Measurements from ENCODE around the gene RNF213.
A peak's percentile ranks its signal among the peaks of the same experiment; 100 is the strongest.

RNF213 gene

DNA sequence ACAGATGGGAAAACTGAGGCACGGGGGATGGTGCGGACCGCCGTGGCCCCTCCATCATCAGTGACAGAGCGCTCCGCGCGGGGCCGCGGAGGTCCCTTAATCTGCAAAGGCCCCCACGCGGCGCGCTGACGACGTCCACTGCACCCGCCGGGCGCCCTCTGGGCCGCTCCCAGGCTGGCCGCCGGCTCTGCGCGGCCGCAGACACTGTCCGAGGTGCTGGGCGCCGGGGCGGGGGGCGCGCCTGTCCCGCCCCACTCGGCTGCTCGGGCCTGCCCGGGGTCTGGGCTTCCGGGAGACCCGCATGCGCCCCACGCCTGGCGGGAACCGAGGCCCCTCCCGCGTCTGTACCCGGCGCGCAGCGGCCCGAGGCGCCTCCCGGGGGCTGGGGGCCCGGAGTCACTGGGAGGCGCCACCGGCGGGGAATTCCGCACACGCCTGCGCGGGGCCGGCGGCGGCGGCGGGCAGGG is 550 bp upstream of the RNF213 start:
- TF ChIP-seq, protein P1, sequence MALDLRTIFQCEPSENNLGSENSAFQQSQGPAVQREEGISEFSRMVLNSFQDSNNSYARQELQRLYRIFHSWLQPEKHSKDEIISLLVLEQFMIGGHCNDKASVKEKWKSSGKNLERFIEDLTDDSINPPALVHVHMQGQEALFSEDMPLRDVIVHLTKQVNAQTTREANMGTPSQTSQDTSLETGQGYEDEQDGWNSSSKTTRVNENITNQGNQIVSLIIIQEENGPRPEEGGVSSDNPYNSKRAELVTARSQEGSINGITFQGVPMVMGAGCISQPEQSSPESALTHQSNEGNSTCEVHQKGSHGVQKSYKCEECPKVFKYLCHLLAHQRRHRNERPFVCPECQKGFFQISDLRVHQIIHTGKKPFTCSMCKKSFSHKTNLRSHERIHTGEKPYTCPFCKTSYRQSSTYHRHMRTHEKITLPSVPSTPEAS (tag by site-specific recombination; IDR thresholded peaks at IDR 0.05): no peak
- TF ChIP-seq ZNF133 (tag by site-specific recombination; IDR thresholded peaks at IDR 0.05): no peak
- TF ChIP-seq SALL2 (tag by site-specific recombination; IDR thresholded peaks at IDR 0.05; ENCODE audit: borderline replicate concordance): no peak
- TF ChIP-seq GLIS2 (tag by site-specific recombination; IDR thresholded peaks at IDR 0.05): peak; percentile 53; the same call in 1 of the 2 replicates
- no peak for TF ChIP-seq ZNF23 (tag by site-specific recombination; IDR thresholded peaks at IDR 0.05; ENCODE audit: borderline replicate concordance)
- TF ChIP-seq KLF10 (tag by site-specific recombination; IDR thresholded peaks at IDR 0.05): peak; percentile 56; the same call in 1 of the 2 replicates
- TF ChIP-seq YY2 (tag by site-specific recombination; IDR thresholded peaks at IDR 0.05): no peak
- TF ChIP-seq, protein P2, sequence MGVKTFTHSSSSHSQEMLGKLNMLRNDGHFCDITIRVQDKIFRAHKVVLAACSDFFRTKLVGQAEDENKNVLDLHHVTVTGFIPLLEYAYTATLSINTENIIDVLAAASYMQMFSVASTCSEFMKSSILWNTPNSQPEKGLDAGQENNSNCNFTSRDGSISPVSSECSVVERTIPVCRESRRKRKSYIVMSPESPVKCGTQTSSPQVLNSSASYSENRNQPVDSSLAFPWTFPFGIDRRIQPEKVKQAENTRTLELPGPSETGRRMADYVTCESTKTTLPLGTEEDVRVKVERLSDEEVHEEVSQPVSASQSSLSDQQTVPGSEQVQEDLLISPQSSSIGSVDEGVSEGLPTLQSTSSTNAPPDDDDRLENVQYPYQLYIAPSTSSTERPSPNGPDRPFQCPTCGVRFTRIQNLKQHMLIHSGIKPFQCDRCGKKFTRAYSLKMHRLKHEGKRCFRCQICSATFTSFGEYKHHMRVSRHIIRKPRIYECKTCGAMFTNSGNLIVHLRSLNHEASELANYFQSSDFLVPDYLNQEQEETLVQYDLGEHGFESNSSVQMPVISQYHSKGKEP (tag by site-specific recombination; IDR thresholded peaks at IDR 0.05): 0 out of 2 replicates have a peak, but pooled peaks have one; percentile 23
- no peak for TF ChIP-seq KLF8 (tag by site-specific recombination; IDR thresholded peaks at IDR 0.05)
- TF ChIP-seq ZNF677 (tag by site-specific recombination; IDR thresholded peaks at IDR 0.05): peak; percentile 58; the same call in 1 of the 2 replicates
- TF ChIP-seq ZNF350 (tag by site-specific recombination; IDR thresholded peaks at IDR 0.05): no peak
- TF ChIP-seq, protein P3, sequence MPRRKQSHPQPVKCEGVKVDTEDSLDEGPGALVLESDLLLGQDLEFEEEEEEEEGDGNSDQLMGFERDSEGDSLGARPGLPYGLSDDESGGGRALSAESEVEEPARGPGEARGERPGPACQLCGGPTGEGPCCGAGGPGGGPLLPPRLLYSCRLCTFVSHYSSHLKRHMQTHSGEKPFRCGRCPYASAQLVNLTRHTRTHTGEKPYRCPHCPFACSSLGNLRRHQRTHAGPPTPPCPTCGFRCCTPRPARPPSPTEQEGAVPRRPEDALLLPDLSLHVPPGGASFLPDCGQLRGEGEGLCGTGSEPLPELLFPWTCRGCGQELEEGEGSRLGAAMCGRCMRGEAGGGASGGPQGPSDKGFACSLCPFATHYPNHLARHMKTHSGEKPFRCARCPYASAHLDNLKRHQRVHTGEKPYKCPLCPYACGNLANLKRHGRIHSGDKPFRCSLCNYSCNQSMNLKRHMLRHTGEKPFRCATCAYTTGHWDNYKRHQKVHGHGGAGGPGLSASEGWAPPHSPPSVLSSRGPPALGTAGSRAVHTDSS (tag by site-specific recombination; IDR thresholded peaks at IDR 0.05): peak; percentile 10; the same call in 1 of the 2 replicates
- TF ChIP-seq, protein P4, sequence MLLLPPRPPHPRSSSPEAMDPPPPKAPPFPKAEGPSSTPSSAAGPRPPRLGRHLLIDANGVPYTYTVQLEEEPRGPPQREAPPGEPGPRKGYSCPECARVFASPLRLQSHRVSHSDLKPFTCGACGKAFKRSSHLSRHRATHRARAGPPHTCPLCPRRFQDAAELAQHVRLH (tag by site-specific recombination; IDR thresholded peaks at IDR 0.05): no peak
- TF ChIP-seq, protein P5, sequence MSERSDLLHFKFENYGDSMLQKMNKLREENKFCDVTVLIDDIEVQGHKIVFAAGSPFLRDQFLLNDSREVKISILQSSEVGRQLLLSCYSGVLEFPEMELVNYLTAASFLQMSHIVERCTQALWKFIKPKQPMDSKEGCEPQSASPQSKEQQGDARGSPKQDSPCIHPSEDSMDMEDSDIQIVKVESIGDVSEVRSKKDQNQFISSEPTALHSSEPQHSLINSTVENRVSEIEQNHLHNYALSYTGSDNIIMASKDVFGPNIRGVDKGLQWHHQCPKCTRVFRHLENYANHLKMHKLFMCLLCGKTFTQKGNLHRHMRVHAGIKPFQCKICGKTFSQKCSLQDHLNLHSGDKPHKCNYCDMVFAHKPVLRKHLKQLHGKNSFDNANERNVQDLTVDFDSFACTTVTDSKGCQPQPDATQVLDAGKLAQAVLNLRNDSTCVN (tag by site-specific recombination; optimal IDR thresholded peaks at IDR 0.05): peak; percentile 47
- peak; percentile 42; the same call in 1 of the 2 replicates for TF ChIP-seq IKZF3 (tag by site-specific recombination; IDR thresholded peaks at IDR 0.05)
- no peak for TF ChIP-seq ZBTB21 (tag by site-specific recombination; IDR thresholded peaks at IDR 0.05)
- TF ChIP-seq, protein P6, sequence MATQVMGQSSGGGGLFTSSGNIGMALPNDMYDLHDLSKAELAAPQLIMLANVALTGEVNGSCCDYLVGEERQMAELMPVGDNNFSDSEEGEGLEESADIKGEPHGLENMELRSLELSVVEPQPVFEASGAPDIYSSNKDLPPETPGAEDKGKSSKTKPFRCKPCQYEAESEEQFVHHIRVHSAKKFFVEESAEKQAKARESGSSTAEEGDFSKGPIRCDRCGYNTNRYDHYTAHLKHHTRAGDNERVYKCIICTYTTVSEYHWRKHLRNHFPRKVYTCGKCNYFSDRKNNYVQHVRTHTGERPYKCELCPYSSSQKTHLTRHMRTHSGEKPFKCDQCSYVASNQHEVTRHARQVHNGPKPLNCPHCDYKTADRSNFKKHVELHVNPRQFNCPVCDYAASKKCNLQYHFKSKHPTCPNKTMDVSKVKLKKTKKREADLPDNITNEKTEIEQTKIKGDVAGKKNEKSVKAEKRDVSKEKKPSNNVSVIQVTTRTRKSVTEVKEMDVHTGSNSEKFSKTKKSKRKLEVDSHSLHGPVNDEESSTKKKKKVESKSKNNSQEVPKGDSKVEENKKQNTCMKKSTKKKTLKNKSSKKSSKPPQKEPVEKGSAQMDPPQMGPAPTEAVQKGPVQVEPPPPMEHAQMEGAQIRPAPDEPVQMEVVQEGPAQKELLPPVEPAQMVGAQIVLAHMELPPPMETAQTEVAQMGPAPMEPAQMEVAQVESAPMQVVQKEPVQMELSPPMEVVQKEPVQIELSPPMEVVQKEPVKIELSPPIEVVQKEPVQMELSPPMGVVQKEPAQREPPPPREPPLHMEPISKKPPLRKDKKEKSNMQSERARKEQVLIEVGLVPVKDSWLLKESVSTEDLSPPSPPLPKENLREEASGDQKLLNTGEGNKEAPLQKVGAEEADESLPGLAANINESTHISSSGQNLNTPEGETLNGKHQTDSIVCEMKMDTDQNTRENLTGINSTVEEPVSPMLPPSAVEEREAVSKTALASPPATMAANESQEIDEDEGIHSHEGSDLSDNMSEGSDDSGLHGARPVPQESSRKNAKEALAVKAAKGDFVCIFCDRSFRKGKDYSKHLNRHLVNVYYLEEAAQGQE (tag by site-specific recombination; IDR thresholded peaks at IDR 0.05): peak; percentile 77
- no peak for TF ChIP-seq ZNF302 (tag by site-specific recombination; IDR thresholded peaks at IDR 0.05; ENCODE audit: low read depth)
- peak; percentile 55; the same call in 1 of the 2 replicates for TF ChIP-seq ZNF660 (tag by site-specific recombination; IDR thresholded peaks at IDR 0.05)
- TF ChIP-seq ZSCAN30 (tag by site-specific recombination; IDR thresholded peaks at IDR 0.05): peak; percentile 76
- peak; percentile 54 for TF ChIP-seq GLIS1 (tag by site-specific recombination; IDR thresholded peaks at IDR 0.05)
- peak; percentile 83; the same call in 1 of the 2 replicates for TF ChIP-seq ZNF561 (tag by site-specific recombination; IDR thresholded peaks at IDR 0.05; ENCODE audit: borderline replicate concordance)
- no peak for TF ChIP-seq ZNF184 (tag by site-specific recombination; IDR thresholded peaks at IDR 0.05)
- TF ChIP-seq, protein P7, sequence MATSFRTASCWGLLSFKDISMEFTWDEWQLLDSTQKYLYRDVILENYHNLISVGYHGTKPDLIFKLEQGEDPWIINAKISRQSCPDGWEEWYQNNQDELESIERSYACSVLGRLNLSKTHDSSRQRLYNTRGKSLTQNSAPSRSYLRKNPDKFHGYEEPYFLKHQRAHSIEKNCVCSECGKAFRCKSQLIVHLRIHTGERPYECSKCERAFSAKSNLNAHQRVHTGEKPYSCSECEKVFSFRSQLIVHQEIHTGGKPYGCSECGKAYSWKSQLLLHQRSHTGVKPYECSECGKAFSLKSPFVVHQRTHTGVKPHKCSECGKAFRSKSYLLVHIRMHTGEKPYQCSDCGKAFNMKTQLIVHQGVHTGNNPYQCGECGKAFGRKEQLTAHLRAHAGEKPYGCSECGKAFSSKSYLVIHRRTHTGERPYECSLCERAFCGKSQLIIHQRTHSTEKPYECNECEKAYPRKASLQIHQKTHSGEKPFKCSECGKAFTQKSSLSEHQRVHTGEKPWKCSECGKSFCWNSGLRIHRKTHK (tag by site-specific recombination; IDR thresholded peaks at IDR 0.05): no peak
- TF ChIP-seq ZBTB8A (tag by site-specific recombination; IDR thresholded peaks at IDR 0.05): peak; percentile 14; the same call in 1 of the 2 replicates
- CTCF ChIA-PET: interaction anchor here (0.6 kb wide), 1 partner anchor 55 kb away, joined by 3 read pairs; no protein-coding TSS in a partner anchor
- H3K36me3 ChIP-seq (ENCODE audit: control insufficient read depth in 2 of 2, insufficient read depth in 1 of 2, low read length in 2 of 2): peaks cover 0 to 14% of the 10 kb centered on the region in 2 experiments; a peak in 2 of 3 replicates
- peak overlapping the region; percentile 38 for H3K4me3 ChIP-seq (ENCODE audit: low read depth, low read length)
- POLR2A ChIA-PET: interaction anchor here (0.6 to 1.2 kb wide), 5 partner anchors 18 to 114 kb away, joined by 3 to 6 read pairs (median 3); partner anchors contain the start of gene SGSH
- no peaks in the 10 kb centered on the region for H3K9me3 ChIP-seq (ENCODE audit: control insufficient read depth, insufficient read depth, low read depth, low read length)
- peak overlapping the region; percentile 60; the same call in 1 of the 2 replicates for H3K27ac ChIP-seq (ENCODE audit: extremely low read depth, low read depth, low read length)
- peaks cover 6% of the 10 kb centered on the region for H3K4me1 ChIP-seq (ENCODE audit: control insufficient read depth, insufficient read depth, low read length)

Data from HEK293 (cell line).